Spinal cord (tissue), 10 donors: ENCODE measurements around the gene PINK1. TPM values are rescaled to one million over a fixed set of nuclear protein-coding genes. Genes with fewer than 3 reads are reported as not detected.

ENCODE experiments used
- DNase-seq, 6 donors: peaks; one replicate each; pipeline versions ENCODE4 v3.0.0 to v3.0.0-alpha.2; 2013 to 2015; ENCODE audit warnings: low spot score in 6 of 6, low read depth in 4 of 6
- H3K27ac ChIP-seq: one replicate; pipeline ENCODE4 v1.5.1; 2013; ENCODE audit warnings: low read depth, low read length, control low read depth
- H3K27me3 ChIP-seq: one replicate; pipeline ENCODE4 v1.6.1; 2013; ENCODE audit warnings: low read length; ENCODE audit not compliant: control insufficient read depth, insufficient read depth
- H3K36me3 ChIP-seq: one replicate; pipeline ENCODE4 v1.6.1; 2013; ENCODE audit warnings: low read length; ENCODE audit not compliant: control insufficient read depth, insufficient read depth
- H3K4me1 ChIP-seq: one replicate; pipeline ENCODE4 v1.6.1; 2013; ENCODE audit warnings: low read length; ENCODE audit not compliant: control insufficient read depth, insufficient read depth
- H3K4me3 ChIP-seq: one replicate; pipeline ENCODE4 v1.5.1; 2013; ENCODE audit warnings: low read depth, low read length, control low read depth
- H3K9me3 ChIP-seq: one replicate; pipeline ENCODE4 v1.6.1; 2013; ENCODE audit warnings: low read length; ENCODE audit not compliant: control insufficient read depth, insufficient read depth
- WGBS: methylation state at CpG from one replicate; pipeline ENCODE4 v1.1.5; 2013; ENCODE audit warnings: missing lambda C conversion rate; ENCODE audit not compliant: insufficient coverage; 5-methylcytosine and 5-hydroxymethylcytosine counted together
- polyA plus RNA-seq, 2 donors: library from polyadenylated mRNA; unstranded; fragments of 120-200 nt; gene quantifications; one replicate each; pipeline ENCODE4 v1.2.1, GENCODE V29; 2013; ENCODE audit not compliant: insufficient read length in 2 of 2
- total RNA-seq, 2 donors: library from RNA; depleted of rRNA in 1 of 2; stranded (reverse); fragments of 120-200 nt in 1 of 2; fragments of >200 nt in 1 of 2; gene quantifications; one replicate each; pipeline versions ENCODE4 v1.2.3 to v1.2.4, GENCODE V29; 2013 to 2014
- donor health status: healthy.

PINK1 gene
- total and polyA plus RNA-seq, 4 donors: 106 to 164 (median 139) TPM

GRCh38 chr1:20657024-20657423 lies 23.8 kb downstream of the PINK1 start:
- Histone ChIP-seq H3K36me3 (peaks cover 65% of the 10 kb centered on the region), H3K4me3 (no peak overlapping the region), H3K27ac (no peak overlapping the region), H3K9me3 (no peaks in the 10 kb centered on the region), H3K4me1 (peaks cover 9% of the 10 kb centered on the region), H3K27me3 (no peaks in the 10 kb centered on the region)
- no peak for DNase-seq
- WGBS: 94% methylated on average over 12 of the region's 12 CpGs

DNA sequence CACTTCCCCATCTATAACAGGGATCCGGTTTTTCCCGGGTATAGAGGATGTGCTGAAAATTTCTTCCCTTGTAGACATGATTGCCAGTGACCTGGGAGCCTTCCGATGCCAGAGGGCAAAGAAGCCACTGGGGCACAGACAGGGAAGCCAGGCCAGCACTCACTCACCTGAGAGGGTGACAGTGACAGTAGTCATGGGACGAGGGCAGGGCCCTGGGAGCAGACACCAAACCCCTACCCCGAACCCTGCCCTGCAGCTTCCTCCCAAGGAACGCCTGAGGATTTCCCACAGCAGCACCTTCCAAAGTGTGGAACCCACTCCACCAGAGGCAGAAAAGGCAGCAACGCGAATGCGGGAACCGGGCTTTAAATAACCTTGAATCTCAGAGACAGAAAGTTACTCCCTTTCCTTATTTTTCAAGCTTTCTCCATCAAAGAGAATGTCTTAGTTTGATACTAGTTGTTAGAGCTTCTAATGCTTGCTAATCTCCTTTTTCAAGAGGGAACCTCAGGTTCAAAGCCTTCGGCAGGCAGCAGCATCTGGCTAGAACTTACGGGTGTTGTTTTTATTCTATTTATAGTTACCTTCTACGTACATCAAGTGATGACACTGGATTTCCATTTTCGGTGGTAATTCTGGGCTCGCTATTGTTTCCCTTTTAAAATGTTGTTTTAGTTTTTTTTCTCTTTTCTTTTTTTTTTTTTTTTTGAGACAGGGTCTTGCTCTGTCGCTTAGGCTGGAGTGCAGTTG lies 25.1 kb downstream of the PINK1 start:
- Histone ChIP-seq H3K4me1 (peaks cover 15% of the 10 kb centered on the region), H3K27ac (no peak overlapping the region), H3K9me3 (no peaks in the 10 kb centered on the region), H3K27me3 (no peaks in the 10 kb centered on the region), H3K4me3 (no peak overlapping the region), H3K36me3 (peaks cover 53% of the 10 kb centered on the region)
- DNase-seq: no peak
- WGBS: 97% methylated on average over 5 of the region's 16 CpGs

GRCh38 chr1:20660363-20660762 lies 27.1 kb downstream of the PINK1 start:
- no peaks in the 10 kb centered on the region for H3K27me3 ChIP-seq
- peak overlapping the region; percentile 95 for H3K4me3 ChIP-seq
- H3K36me3 ChIP-seq: peaks cover 39% of the 10 kb centered on the region
- DNase-seq: no peak
- no peak overlapping the region for H3K27ac ChIP-seq
- 0% methylated on average over 2 of the region's 3 CpGs for WGBS
- H3K4me1 ChIP-seq: peaks cover 15% of the 10 kb centered on the region
- no peaks in the 10 kb centered on the region for H3K9me3 ChIP-seq

GRCh38 chr1:20660847-20661206 lies 27.6 kb downstream of the PINK1 start:
- Histone ChIP-seq H3K27me3 (no peaks in the 10 kb centered on the region), H3K9me3 (no peaks in the 10 kb centered on the region), H3K27ac (no peak overlapping the region), H3K36me3 (peaks cover 35% of the 10 kb centered on the region), H3K4me1 (peaks cover 15% of the 10 kb centered on the region), H3K4me3 (peak overlapping the region; percentile 95)
- peak in 1 of 6 donors; percentile 6 for DNase-seq
- under 1% methylated on average over 13 of the region's 20 CpGs for WGBS

DNA sequence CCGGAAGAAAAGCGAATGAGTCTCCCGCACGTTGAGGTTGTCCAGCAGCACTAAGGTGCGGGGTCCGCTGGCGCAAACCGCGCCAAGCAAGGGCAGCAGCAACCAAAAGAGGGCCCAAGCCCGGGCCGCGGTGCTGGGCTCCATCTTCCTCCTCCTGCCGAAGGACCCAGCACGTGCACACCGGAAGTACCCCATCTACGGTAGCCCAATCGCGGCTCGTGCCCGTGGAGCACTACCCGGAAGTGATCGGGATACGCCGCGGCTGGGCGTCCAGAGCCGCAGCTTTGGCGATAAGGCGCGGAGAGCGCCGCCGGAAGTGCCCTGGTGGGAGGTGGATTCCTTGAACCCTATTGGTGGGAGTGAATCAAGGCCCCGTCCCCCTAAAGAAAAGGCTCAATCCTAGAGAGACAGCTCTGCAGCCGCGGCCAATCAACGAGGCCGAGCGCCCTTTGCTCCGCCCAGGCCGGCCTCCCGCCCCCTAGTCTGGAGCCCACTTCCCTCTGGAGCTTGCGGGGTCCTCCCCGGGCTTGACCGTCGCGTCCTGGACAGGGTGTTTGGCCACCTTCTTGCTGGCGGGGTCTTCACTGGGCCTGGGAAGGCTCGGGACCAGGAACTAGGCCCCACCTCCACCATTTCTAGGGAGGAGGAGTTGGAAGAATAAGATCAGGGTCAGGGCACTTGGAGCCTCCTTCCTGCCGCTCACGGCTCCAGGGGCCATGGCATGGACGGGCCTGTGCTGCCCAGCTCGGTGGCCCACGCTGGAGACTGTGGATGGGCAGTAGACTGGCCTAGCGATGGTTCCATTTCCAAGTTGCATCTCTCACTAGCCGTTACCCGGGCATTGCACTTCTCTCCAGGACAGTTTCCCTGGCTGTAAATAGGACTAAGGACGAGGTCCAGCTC lies 28.2 kb downstream of the PINK1 start, which contains the start of gene DDOST:
Gene DDOST (minus strand): TSS at position 163 of the 903 bp plus-strand sequence. CDS start 19 bp downstream, at position 144.
- 1% methylated on average over 56 of the region's 58 CpGs for WGBS
- Histone ChIP-seq H3K4me3 (peak within 1 kb of the TSS; percentile 95), H3K27me3 (no peaks in the 10 kb centered on the region), H3K27ac (peak within 1 kb of the TSS; percentile 72), H3K36me3 (peaks cover 33% of the 10 kb centered on the region), H3K9me3 (no peaks in the 10 kb centered on the region), H3K4me1 (peaks cover 15% of the 10 kb centered on the region)
- DNase-seq: peak; percentile 90 to 100 (median 95)

- Histone ChIP-seq H3K4me3 (peak overlapping the region; percentile 95), H3K4me1 (peaks cover 15% of the 10 kb centered on the region), H3K9me3 (no peaks in the 10 kb centered on the region), H3K27ac (peak overlapping the region; percentile 72), H3K27me3 (no peaks in the 10 kb centered on the region), H3K36me3 (peaks cover 30% of the 10 kb centered on the region)
- WGBS: 70% methylated on average over 5 of the region's 7 CpGs
- DNase-seq: no peak
Observed at GRCh38 chr1:20662110-20662475, 28.8 kb downstream of the PINK1 start.

- WGBS: no CpG with 5 or more reads among the region's 1 CpG
- no peaks in the 10 kb centered on the region for H3K27me3 ChIP-seq
- peaks cover 15% of the 10 kb centered on the region for H3K4me1 ChIP-seq
- peaks cover 20% of the 10 kb centered on the region for H3K36me3 ChIP-seq
- no peaks in the 10 kb centered on the region for H3K9me3 ChIP-seq
- no peak overlapping the region for H3K27ac ChIP-seq
- H3K4me3 ChIP-seq: no peak overlapping the region
- no peak for DNase-seq
Observed at GRCh38 chr1:20663365-20663764, 30.1 kb downstream of the PINK1 start.

DNA sequence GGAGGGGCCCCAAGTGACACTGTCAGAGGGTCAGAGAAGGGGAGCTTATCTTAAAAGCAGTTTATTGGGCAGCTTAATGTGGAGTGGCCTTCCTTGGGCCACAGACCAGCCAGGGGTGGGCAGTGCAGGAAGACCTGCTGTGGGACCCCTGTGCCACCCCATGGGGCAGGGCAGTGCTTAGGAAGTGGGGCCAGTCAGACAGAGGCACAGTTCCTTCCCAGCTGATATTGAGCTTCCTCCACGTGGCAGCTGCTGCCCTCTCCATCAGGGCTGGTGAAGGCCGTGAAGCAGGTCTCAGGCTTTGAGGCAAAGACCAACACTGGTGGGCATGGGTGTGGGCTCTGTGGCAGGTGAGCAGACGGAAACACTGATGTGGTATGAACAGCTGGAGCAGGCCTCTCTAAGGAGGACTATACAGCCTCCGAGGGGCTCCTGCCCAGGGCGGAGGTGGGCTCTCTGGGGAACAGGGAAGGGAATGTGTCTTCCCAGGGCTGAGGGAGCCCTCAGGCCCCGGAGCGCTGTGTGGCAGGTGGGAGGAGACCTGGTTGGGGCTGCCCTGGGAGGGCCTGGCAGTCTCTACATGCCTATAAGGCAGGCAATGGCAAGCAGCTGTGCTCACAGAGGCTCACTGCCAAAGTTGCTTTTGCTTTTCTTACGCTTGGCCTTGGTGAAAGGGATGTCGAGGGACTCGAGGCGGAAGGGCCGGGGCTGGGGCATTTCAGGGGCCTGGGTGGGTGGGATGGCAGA lies 30.9 kb downstream of the PINK1 start:
- peaks cover 15% of the 10 kb centered on the region for H3K4me1 ChIP-seq
- no peak overlapping the region for H3K4me3 ChIP-seq
- no peaks in the 10 kb centered on the region for H3K27me3 ChIP-seq
- H3K36me3 ChIP-seq: peaks cover 17% of the 10 kb centered on the region
- H3K27ac ChIP-seq: no peak overlapping the region
- DNase-seq: no peak
- WGBS: 81% methylated on average over 12 of the region's 12 CpGs
- H3K9me3 ChIP-seq: no peaks in the 10 kb centered on the region

- no peaks in the 10 kb centered on the region for H3K9me3 ChIP-seq
- no peak for DNase-seq
- H3K27ac ChIP-seq: no peak overlapping the region
- no peaks in the 10 kb centered on the region for H3K27me3 ChIP-seq
- WGBS: 89% methylated on average over 8 of the region's 12 CpGs
- peaks cover 11% of the 10 kb centered on the region for H3K4me1 ChIP-seq
- H3K4me3 ChIP-seq: no peak overlapping the region
- H3K36me3 ChIP-seq: peaks cover 21% of the 10 kb centered on the region
Observed at GRCh38 chr1:20665726-20666125, 32.5 kb downstream of the PINK1 start.
